Mesothelial cell of epicardium (in vitro differentiated cells): ENCODE results near the gene TTC4. TPM values are rescaled to one million over a fixed set of nuclear protein-coding genes. Genes with fewer than 3 reads are reported as not detected.

Experiments
- DNase-seq, 2 experiments: peaks; one replicate each; pipeline ENCODE4 v3.0.0; 2021; ENCODE audit warnings: low spot score in 2 of 2; ENCODE audit not compliant: unreplicated experiment in 2 of 2
- H3K27ac Mint-ChIP-seq: 2 replicates; pipeline ENCODE4 v1.8.0; 2021; ENCODE audit warnings: mixed read lengths
- H3K27me3 Mint-ChIP-seq: 2 replicates; pipeline ENCODE4 v1.8.0; 2021; ENCODE audit warnings: low read depth, mixed read lengths
- H3K36me3 Mint-ChIP-seq: 2 replicates; pipeline ENCODE4 v1.8.0; 2021; ENCODE audit warnings: mixed read lengths
- H3K4me1 Mint-ChIP-seq: 2 replicates; pipeline ENCODE4 v1.8.0; 2021; ENCODE audit warnings: mixed read lengths
- H3K4me3 Mint-ChIP-seq: 2 replicates; pipeline ENCODE4 v1.8.0; 2021; ENCODE audit warnings: mild to moderate bottlenecking, moderate library complexity, mixed read lengths
- H3K9me3 Mint-ChIP-seq: 2 replicates; pipeline ENCODE4 v1.8.0; 2021; ENCODE audit warnings: mixed read lengths
- CTCF ChIP-seq: fragments of 200-600 bp; sonication (generic); IDR thresholded peaks from one replicate; pipeline ENCODE4 v1.5.0; 2021; ENCODE audit warnings: antibody characterized with exemption; ENCODE audit not compliant: unreplicated experiment
- total RNA-seq: library from RNA; stranded (reverse); gene quantifications from 3 replicates; pipeline ENCODE4 v1.2.1, GENCODE V29; 2021

TTC4 gene
- total RNA-seq, 1 donor from 2014 or later, result 20.5 TPM

- no peak overlapping the region for H3K4me3 Mint-ChIP-seq
- no peak overlapping the region for H3K27ac Mint-ChIP-seq
- no peak for DNase-seq
- H3K36me3 Mint-ChIP-seq, result peaks cover 64% of the 10 kb centered on the region
- no peaks in the 10 kb centered on the region for H3K27me3 Mint-ChIP-seq
- no peak for TF ChIP-seq CTCF
- H3K9me3 Mint-ChIP-seq, result peaks cover 34% of the 10 kb centered on the region
- peaks cover 5% of the 10 kb centered on the region for H3K4me1 Mint-ChIP-seq
Measured at GRCh38 chr1:54721719-54722118, 6.1 kb downstream of the TTC4 start.

- peaks cover 74% of the 10 kb centered on the region for H3K36me3 Mint-ChIP-seq
- H3K9me3 Mint-ChIP-seq, result peaks cover 40% of the 10 kb centered on the region
- H3K27me3 Mint-ChIP-seq, result no peaks in the 10 kb centered on the region
Measured at GRCh38 chr1:54723985-54724384, 8.3 kb downstream of the TTC4 start.

GRCh38 chr1:54724771-54725170 lies 9.1 kb downstream of the TTC4 start:
- DNase-seq, result no peak
- H3K9me3 Mint-ChIP-seq, result peaks cover 40% of the 10 kb centered on the region
- peaks cover 75% of the 10 kb centered on the region for H3K36me3 Mint-ChIP-seq
- no peak overlapping the region for H3K4me3 Mint-ChIP-seq
- H3K4me1 Mint-ChIP-seq, result no peaks in the 10 kb centered on the region
- H3K27me3 Mint-ChIP-seq, result no peaks in the 10 kb centered on the region
- TF ChIP-seq CTCF, result no peak
- H3K27ac Mint-ChIP-seq, result no peak overlapping the region

More at GRCh38 chr1:54723985-54724384, 8.3 kb downstream of the TTC4 start:
- no peak for DNase-seq
- no peak for TF ChIP-seq CTCF
- Mint-ChIP-seq H3K27ac (no peak overlapping the region), H3K4me1 (no peaks in the 10 kb centered on the region), H3K4me3 (no peak overlapping the region)

- no peak overlapping the region for H3K4me3 Mint-ChIP-seq
- H3K36me3 Mint-ChIP-seq, result peaks cover 68% of the 10 kb centered on the region
- H3K4me1 Mint-ChIP-seq, result no peaks in the 10 kb centered on the region
- H3K27me3 Mint-ChIP-seq, result no peaks in the 10 kb centered on the region
- H3K27ac Mint-ChIP-seq, result no peak overlapping the region
- TF ChIP-seq CTCF, result no peak
- DNase-seq, result no peak
- H3K9me3 Mint-ChIP-seq, result peaks cover 39% of the 10 kb centered on the region
Measured at GRCh38 chr1:54728027-54728426, 12.4 kb downstream of the TTC4 start.

GRCh38 chr1:54736685-54737084 lies 21.0 kb downstream of the TTC4 start:
- H3K27me3 Mint-ChIP-seq, result no peaks in the 10 kb centered on the region
- H3K4me3 Mint-ChIP-seq, result no peak overlapping the region
- TF ChIP-seq CTCF, result no peak
- no peak for DNase-seq
- no peak overlapping the region for H3K27ac Mint-ChIP-seq
- peaks cover 46% of the 10 kb centered on the region for H3K36me3 Mint-ChIP-seq
- no peaks in the 10 kb centered on the region for H3K4me1 Mint-ChIP-seq
- peaks cover 4% of the 10 kb centered on the region for H3K9me3 Mint-ChIP-seq

GRCh38 chr1:54738244-54738643 lies 22.6 kb downstream of the TTC4 start:
- H3K36me3 Mint-ChIP-seq, result peaks cover 50% of the 10 kb centered on the region
- H3K27ac Mint-ChIP-seq, result no peak overlapping the region
- no peak for TF ChIP-seq CTCF
- H3K27me3 Mint-ChIP-seq, result no peaks in the 10 kb centered on the region
- no peaks in the 10 kb centered on the region for H3K4me1 Mint-ChIP-seq
- no peak overlapping the region for H3K4me3 Mint-ChIP-seq
- peaks cover 4% of the 10 kb centered on the region for H3K9me3 Mint-ChIP-seq
- DNase-seq, result no peak
